Adrenal gland (tissue), 12 donors: ENCODE data around the gene WASL. TPM values are rescaled to one million over a fixed set of nuclear protein-coding genes. Genes with fewer than 3 reads are reported as not detected.

Experiments
- DNase-seq, 7 donors: peaks; one replicate each; pipeline ENCODE4 v3.0.0-alpha.2; 2019 to 2020
- H3K27ac ChIP-seq, 5 donors: fragments of 200-600 bp; sonication (generic) in 4 of 5; 1 replicate in 3 of 5; 2 replicates in 2 of 5; pipeline versions ENCODE4 v1.5.1 to v1.8.0; 2016 to 2020; ENCODE audit warnings: mild to moderate bottlenecking in 1 of 5
- H3K27me3 ChIP-seq: fragments of 200-600 bp; 2 replicates; pipeline ENCODE4 v1.8.0; 2021
- H3K36me3 ChIP-seq, 2 donors: fragments of 200-600 bp; replicated peaks in 1 of 2; 1 replicate in 1 of 2; 2 replicates in 1 of 2; pipeline versions ENCODE4 v1.5.1 to v1.8.0; 2018 to 2022
- H3K4me1 ChIP-seq, 2 donors: fragments of 200-600 bp; replicated peaks in 1 of 2; 1 replicate in 1 of 2; 2 replicates in 1 of 2; pipeline versions ENCODE4 v1.5.1 to v1.8.0; 2018 to 2021
- H3K4me3 ChIP-seq, 4 donors: fragments of 200-600 bp; sonication (generic) in 3 of 4; one replicate each; pipeline ENCODE4 v1.5.1; 2016 to 2018
- H3K9me3 ChIP-seq, 3 donors: fragments of 200-600 bp; sonication (generic) in 1 of 3; replicated peaks in 1 of 3; 1 replicate in 2 of 3; 2 replicates in 1 of 3; pipeline versions ENCODE4 v1.5.1 to v1.8.0; 2016 to 2021
- POLR2A ChIP-seq, 2 donors: fragments of 450-650 bp; IDR thresholded peaks; one replicate each; pipeline ENCODE4 v1.6.1; 2017; ENCODE audit warnings: antibody characterized with exemption in 2 of 2, mild to moderate bottlenecking in 2 of 2, moderate library complexity in 1 of 2
- WGBS, 4 donors: extraction: QIAGEN DNeasy Blood & Tissue Kit in 2 of 4; methylation state at CpG; one replicate each; pipeline versions ENCODE4 v1.1.5 to v1.1.7; 2013 to 2017; 5-methylcytosine and 5-hydroxymethylcytosine counted together
- intact Hi-C, 2 donors: fragments of 100-400 bp; cut with DNase I; formaldehyde crosslinking; loops; one replicate each; pipeline versions ENCODE4 v1.14.1 to v1.15.0; 2022 to 2023
- polyA plus RNA-seq, 3 donors: library from polyadenylated mRNA; stranded (reverse); fragments of 200-250 nt in 2 of 3; fragments of 350-450 nt in 1 of 3; fragmentation: Illumina TruSeq in 1 of 3; extraction: RNeasy Lipid Tissue Mini Kit (QIAGEN cat#74804) in 1 of 3; gene quantifications; one replicate each; pipeline ENCODE4 v1.2.3, GENCODE V29; 2013 to 2014
- total RNA-seq, 9 donors: library from RNA; depleted of rRNA in 4 of 9; stranded (reverse); fragments of >200 nt in 4 of 9; fragments of 120-200 nt in 1 of 9; fragmentation: NEBNext Ultra II Directional in 1 of 9; extraction: Animal tissue kit (Norgen Biotek cat#: 25700) in 1 of 9; gene quantifications; one replicate each; pipeline versions ENCODE4 v1.1.0 to v1.2.4, GENCODE V29; 2013 to 2023
- TF ChIP-seq, protein P1 (sequence below), 6 experiments: fragments of 450-650 bp in 4 of 6; fragments of 200-600 bp in 2 of 6; sonication (generic) in 1 of 6; IDR thresholded peaks; 1 replicate in 5 of 6; 2 replicates in 1 of 6; pipeline versions ENCODE4 v1.5.1 to v1.8.0; 2016 to 2021; ENCODE audit warnings: antibody characterized with exemption in 6 of 6, mild to moderate bottlenecking in 2 of 6, moderate library complexity in 1 of 6
- donor health status: healthy with polysubstance abuse.
- donor health status: Bipolar disorder and iron deficiency.
- donor health status: DM: yes; HTN: yes; CAD: no.
- donor health status: DM: no; HTN: no; CAD: no.
- donor health status: DM: no; HTN: no; CAD: no.
- donor health status: DM: yes; HTN: yes; CAD: no.

Gene WASL
- total and polyA plus RNA-seq, 12 donors, result 12.2 to 52.1 (median 33.1) TPM

GRCh38 chr7:123665896-123666295 is 82.9 kb downstream of the WASL start:
- no peak overlapping the region for H3K4me3 ChIP-seq
- no peak overlapping the region for H3K27ac ChIP-seq
- TF ChIP-seq, protein P1, sequence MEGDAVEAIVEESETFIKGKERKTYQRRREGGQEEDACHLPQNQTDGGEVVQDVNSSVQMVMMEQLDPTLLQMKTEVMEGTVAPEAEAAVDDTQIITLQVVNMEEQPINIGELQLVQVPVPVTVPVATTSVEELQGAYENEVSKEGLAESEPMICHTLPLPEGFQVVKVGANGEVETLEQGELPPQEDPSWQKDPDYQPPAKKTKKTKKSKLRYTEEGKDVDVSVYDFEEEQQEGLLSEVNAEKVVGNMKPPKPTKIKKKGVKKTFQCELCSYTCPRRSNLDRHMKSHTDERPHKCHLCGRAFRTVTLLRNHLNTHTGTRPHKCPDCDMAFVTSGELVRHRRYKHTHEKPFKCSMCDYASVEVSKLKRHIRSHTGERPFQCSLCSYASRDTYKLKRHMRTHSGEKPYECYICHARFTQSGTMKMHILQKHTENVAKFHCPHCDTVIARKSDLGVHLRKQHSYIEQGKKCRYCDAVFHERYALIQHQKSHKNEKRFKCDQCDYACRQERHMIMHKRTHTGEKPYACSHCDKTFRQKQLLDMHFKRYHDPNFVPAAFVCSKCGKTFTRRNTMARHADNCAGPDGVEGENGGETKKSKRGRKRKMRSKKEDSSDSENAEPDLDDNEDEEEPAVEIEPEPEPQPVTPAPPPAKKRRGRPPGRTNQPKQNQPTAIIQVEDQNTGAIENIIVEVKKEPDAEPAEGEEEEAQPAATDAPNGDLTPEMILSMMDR (IDR thresholded peaks at IDR 0.05), result no peak
- no peak for TF ChIP-seq POLR2A (IDR thresholded peaks at IDR 0.05)
- H3K4me1 ChIP-seq, result no peaks in the 10 kb centered on the region
- intact Hi-C loops, result no loop called here
- no peak for DNase-seq
- WGBS, 4 donors, result 71 to 90% (median 84%) methylated on average over 1 of the region's 1 CpG
- H3K27me3 ChIP-seq, result no peaks in the 10 kb centered on the region
- no peaks in the 10 kb centered on the region for H3K36me3 ChIP-seq
- no peaks in the 10 kb centered on the region for H3K9me3 ChIP-seq

DNA sequence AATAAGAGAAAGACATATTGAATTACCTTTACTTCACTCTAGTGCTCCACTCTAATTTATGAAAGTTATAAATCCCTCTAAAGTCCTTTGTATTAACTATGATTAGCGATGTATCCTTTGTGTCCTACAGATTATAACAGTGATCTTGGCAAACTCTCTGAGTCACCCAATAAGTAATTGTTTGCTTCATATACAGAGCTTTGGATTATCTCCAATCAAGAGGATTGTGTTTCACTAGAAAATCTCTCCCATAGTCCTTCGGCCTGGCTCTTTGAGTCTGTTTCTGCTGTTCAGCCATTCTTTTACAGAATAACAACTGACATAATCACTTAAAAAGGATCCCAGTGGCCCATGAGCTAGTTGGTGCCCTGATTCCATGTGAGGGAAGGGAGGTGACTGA is 83.6 kb downstream of the WASL start:
- no peak overlapping the region for H3K4me3 ChIP-seq
- TF ChIP-seq, protein P1 (IDR thresholded peaks at IDR 0.05), result no peak
- no peak for TF ChIP-seq POLR2A (IDR thresholded peaks at IDR 0.05)
- no peaks in the 10 kb centered on the region for H3K9me3 ChIP-seq
- H3K27ac ChIP-seq, result no peak overlapping the region
- no peaks in the 10 kb centered on the region for H3K36me3 ChIP-seq
- 78 to 86% (median 81%) methylated on average over 2 of the region's 2 CpGs for WGBS, 4 donors
- DNase-seq, result no peak
- no peaks in the 10 kb centered on the region for H3K4me1 ChIP-seq
- intact Hi-C loops, result no loop called here
- no peaks in the 10 kb centered on the region for H3K27me3 ChIP-seq

DNA sequence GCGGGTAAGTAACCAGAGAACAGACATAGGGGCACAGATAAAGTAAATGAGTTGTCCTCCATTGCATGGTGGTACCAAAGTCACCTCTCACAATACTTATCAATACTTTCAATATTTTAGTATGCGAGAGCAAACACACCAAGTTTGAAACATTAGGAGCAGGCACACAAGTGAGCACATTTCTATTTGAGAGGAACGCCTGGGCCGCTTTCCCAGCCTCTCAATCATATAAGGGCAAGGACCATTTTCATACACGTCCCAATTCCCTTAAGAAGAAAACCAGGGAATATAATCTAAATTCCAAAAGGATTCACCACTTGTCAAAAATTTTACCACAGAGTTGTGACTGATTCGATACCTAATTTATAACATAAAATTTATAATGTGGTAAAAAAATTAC is 85.6 kb downstream of the WASL start:
- no peaks in the 10 kb centered on the region for H3K36me3 ChIP-seq
- intact Hi-C loops, result no loop called here
- WGBS, 4 donors, result 92 to 97% (median 94%) methylated on average over 6 of the region's 6 CpGs
- TF ChIP-seq, protein P1 (IDR thresholded peaks at IDR 0.05), result no peak
- TF ChIP-seq POLR2A (IDR thresholded peaks at IDR 0.05), result no peak
- no peak overlapping the region for H3K27ac ChIP-seq
- DNase-seq, result no peak
- no peak overlapping the region for H3K4me3 ChIP-seq
- H3K9me3 ChIP-seq, result no peaks in the 10 kb centered on the region
- H3K4me1 ChIP-seq, result no peaks in the 10 kb centered on the region
- no peaks in the 10 kb centered on the region for H3K27me3 ChIP-seq

DNA sequence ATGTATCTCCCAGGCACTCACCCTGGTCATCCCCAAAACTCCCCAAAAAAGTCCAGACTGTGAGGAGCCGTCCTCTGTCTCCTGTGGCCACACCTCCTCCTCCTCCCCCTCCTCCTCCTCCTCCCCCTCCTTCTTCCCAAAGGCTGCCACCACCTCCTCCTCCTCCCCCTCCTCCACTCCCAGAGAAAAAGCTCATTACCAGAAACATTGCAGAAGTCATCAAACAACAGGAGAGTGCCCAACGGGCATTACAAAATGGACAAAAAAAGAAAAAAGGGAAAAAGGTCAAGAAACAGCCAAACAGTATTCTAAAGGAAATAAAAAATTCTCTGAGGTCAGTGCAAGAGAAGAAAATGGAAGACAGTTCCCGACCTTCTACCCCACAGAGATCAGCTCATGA is 86.0 kb downstream of the WASL start:
- H3K4me1 ChIP-seq, result no peaks in the 10 kb centered on the region
- no peaks in the 10 kb centered on the region for H3K36me3 ChIP-seq
- no peak for TF ChIP-seq POLR2A (IDR thresholded peaks at IDR 0.05)
- TF ChIP-seq, protein P1 (IDR thresholded peaks at IDR 0.05), result no peak
- intact Hi-C loops, result no loop called here
- no peak overlapping the region for H3K4me3 ChIP-seq
- no peaks in the 10 kb centered on the region for H3K27me3 ChIP-seq
- no peaks in the 10 kb centered on the region for H3K9me3 ChIP-seq
- WGBS, 4 donors, result 56 to 65% (median 64%) methylated on average over 3 of the region's 3 CpGs
- DNase-seq, result no peak
- no peak overlapping the region for H3K27ac ChIP-seq
